ENCODE results near the gene B3GNT9.

B3GNT9 gene

GRCh38 chr16:67185651-67186134, 34.9 kb upstream of the B3GNT9 start:
- peak overlapping the region; percentile 97 for H3K27ac ChIP-seq
- TF ChIP-seq ZFX (IDR thresholded peaks at IDR 0.05; ENCODE audit: borderline replicate concordance) (no peak), CTCF (IDR thresholded peaks at IDR 0.05) (peak; percentile 47)

- H3K27ac ChIP-seq, result peak overlapping the region; percentile 97
- TF ChIP-seq CTCF (IDR thresholded peaks at IDR 0.05), result peak; percentile 92
- TF ChIP-seq ZFX (IDR thresholded peaks at IDR 0.05; ENCODE audit: borderline replicate concordance), result no peak
Measured at GRCh38 chr16:67184995-67185650, 34.3 kb upstream of the B3GNT9 start.

GRCh38 chr16:67184453-67184994, 33.7 kb upstream of the B3GNT9 start:
- peak overlapping the region; percentile 97 for H3K27ac ChIP-seq
- TF ChIP-seq ZFX (IDR thresholded peaks at IDR 0.05; ENCODE audit: borderline replicate concordance), result no peak
- no peak for TF ChIP-seq CTCF (IDR thresholded peaks at IDR 0.05)

- peak within 1 kb of the TSS; percentile 97 for H3K27ac ChIP-seq
- TF ChIP-seq CTCF (IDR thresholded peaks at IDR 0.05) (no peak), ZFX (IDR thresholded peaks at IDR 0.05; ENCODE audit: borderline replicate concordance) (no peak)
Measured at GRCh38 chr16:67183627-67184452, 33.0 kb upstream of the B3GNT9 start, which contains the start of gene MATCAP1. TSS of gene MATCAP1 (minus strand) at chr16:67183963. CDS start at chr16:67180610, 3,353 bp downstream.

GRCh38 chr16:67183284-67183626, 32.5 kb upstream of the B3GNT9 start:
- peak overlapping the region; percentile 97 for H3K27ac ChIP-seq
- TF ChIP-seq ZFX (IDR thresholded peaks at IDR 0.05; ENCODE audit: borderline replicate concordance) (no peak), CTCF (IDR thresholded peaks at IDR 0.05) (no peak)

- H3K27ac ChIP-seq, result peak overlapping the region; percentile 97
- TF ChIP-seq ZFX (IDR thresholded peaks at IDR 0.05; ENCODE audit: borderline replicate concordance), result no peak
- no peak for TF ChIP-seq CTCF (IDR thresholded peaks at IDR 0.05)
Measured at GRCh38 chr16:67182288-67182687, 31.5 kb upstream of the B3GNT9 start.

All from 22Rv1 (cell line).